ENCODE results near the gene GALNT1. TPM values are rescaled to one million over a fixed set of nuclear protein-coding genes. Genes with fewer than 3 reads are reported as not detected.

Gene GALNT1
- total RNA-seq, 1 donor: 82.9 TPM

DNA sequence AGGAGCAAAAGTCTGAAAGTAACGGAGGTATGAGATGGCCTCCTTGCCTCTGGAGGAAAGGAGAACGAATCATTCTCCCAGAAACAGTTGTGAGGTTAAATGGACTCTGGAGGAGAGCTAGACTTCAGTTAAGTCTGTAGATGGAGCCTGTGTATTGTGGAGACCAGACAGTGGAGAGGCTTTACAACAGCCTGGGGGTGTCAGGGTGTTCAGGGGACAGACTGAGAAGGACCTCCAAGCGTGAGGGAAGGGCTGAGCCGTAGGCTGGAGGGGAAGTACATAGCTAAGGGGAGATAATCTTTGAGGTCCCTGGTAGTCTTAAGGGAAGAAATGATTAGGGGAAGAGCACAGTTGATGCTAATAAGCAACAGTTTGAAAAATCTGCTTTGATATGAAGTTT is 76.6 kb downstream of the GALNT1 start:
- TF ChIP-seq, protein P1, sequence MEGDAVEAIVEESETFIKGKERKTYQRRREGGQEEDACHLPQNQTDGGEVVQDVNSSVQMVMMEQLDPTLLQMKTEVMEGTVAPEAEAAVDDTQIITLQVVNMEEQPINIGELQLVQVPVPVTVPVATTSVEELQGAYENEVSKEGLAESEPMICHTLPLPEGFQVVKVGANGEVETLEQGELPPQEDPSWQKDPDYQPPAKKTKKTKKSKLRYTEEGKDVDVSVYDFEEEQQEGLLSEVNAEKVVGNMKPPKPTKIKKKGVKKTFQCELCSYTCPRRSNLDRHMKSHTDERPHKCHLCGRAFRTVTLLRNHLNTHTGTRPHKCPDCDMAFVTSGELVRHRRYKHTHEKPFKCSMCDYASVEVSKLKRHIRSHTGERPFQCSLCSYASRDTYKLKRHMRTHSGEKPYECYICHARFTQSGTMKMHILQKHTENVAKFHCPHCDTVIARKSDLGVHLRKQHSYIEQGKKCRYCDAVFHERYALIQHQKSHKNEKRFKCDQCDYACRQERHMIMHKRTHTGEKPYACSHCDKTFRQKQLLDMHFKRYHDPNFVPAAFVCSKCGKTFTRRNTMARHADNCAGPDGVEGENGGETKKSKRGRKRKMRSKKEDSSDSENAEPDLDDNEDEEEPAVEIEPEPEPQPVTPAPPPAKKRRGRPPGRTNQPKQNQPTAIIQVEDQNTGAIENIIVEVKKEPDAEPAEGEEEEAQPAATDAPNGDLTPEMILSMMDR (IDR thresholded peaks at IDR 0.05; ENCODE audit: insufficient read depth, low read depth, low read length): no peak
- no peak overlapping the region for H3K4me3 ChIP-seq (ENCODE audit: low read depth, low read length)
- no peak for DNase-seq (ENCODE audit: low read depth)

DNA sequence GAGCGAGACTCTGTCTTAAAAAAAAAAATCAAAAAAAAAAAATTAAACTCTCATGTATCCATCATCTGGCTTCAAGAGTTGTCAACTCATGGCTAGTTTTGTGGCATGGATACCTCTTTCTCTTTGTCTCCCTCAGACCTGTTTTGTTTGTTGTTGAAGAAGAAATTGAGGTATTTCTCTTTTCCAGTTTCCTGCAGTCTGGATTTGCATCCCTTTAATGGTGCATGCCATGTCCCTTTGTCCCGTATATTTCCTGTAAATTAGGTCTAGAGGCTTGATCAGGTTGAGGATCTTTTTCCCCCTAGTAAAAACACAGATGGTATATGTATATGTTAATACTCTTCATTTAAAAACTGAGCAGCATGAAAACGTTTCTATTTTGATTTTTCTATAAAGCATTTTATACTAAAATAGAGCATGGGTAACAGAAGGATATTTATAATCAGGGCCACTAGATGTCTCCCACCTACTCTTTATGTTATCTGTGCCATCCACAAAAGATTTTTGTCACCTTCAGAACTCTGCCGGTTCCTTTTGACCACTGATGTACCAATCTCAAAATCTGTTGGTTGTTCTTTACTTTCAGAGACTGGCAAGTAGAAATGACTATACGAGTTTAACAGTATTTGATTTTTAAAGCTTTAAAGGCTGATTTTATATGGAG is 80.1 kb downstream of the GALNT1 start:
- H3K4me3 ChIP-seq (ENCODE audit: low read depth, low read length): no peak overlapping the region
- TF ChIP-seq, protein P1 (IDR thresholded peaks at IDR 0.05; ENCODE audit: insufficient read depth, low read depth, low read length): no peak
- no peak for DNase-seq (ENCODE audit: low read depth)

DNA sequence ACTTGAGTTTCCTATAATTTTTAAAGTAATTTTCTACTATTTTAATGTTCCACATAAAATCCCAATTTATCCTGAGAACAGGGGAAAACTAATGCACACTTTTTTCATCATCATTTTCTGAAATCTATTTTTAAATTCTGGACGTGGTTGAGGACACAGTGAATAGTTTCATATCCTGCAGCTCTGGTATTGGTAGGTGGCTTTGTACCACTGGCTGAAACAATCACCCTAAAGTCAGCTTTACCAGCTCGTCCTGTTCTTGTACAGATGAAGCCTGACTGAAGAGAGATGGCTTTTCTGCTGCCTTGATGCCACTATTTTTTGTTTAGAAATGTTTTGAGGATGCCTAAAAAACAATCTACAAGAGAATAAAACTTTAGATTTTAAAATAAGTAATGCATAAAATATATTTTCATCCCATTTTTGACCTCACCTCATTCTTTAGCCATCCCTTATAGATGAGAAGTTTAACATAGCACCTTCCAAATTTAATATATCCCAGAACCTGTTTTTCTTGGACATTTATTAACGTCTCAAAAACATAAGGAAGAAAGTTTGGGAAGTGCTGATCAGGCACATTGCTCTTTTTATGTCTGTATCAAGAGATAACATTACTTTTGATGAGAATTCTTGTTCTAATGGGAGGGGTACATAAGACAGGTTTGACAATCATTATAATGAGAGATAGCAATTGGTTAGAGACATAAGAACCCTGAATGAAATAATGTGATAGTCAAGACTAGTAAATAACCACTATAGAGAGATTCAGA is 80.9 kb downstream of the GALNT1 start:
- TF ChIP-seq, protein P1 (IDR thresholded peaks at IDR 0.05; ENCODE audit: insufficient read depth, low read depth, low read length): no peak
- H3K4me3 ChIP-seq (ENCODE audit: low read depth, low read length): no peak overlapping the region
- DNase-seq (ENCODE audit: low read depth): no peak

DNA sequence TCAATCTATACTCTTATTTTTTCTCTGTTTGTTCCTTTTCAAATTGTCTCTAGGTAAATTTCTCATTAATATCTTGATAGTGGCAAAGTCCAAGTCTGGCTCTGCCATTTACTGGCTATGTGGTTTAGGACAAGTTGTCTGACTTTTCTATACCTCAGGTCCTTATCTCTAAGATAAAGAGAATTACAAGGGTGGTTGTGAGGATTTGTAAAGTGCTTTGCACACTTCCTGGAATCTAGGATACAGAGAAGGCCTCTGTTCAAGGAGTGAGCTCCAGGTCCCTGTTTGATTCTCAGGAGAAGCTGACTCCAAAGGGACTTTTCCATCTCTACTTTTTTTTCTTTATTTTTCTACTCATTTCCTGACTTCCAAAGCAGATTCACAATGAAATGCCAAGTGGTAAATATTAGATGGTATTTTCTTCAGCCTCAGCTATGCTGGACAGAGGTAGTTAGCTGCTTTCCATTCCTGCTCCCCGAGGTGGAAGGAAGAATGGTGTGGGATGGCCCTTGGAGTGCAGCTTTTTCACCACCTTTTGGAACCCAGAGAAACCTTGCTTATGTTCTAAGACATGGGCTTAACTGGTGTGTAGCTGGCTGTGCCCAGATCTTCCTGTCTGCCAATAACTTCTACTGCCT is 90.5 kb downstream of the GALNT1 start:
- DNase-seq (ENCODE audit: low read depth): no peak
- H3K4me3 ChIP-seq (ENCODE audit: low read depth, low read length): no peak overlapping the region
- TF ChIP-seq, protein P1 (IDR thresholded peaks at IDR 0.05; ENCODE audit: insufficient read depth, low read depth, low read length): no peak

DNA sequence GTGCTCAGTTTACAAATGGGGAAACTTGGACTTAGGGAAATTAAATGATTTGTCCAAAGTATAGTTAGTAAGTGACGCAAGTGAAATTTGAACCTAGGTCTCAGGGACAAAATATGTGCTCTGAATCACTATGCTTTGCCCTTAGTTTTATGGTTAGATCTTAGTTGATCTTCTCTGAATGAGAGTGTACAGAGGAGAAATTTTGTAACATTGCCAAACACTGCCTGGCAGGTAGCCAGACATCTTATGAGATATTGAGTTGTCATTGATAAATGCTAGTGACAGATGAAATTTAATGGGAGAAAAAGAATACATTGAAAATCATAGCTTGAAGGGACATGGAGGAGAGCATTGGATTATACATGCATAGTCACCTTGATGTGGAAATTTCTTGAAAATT is 91.4 kb downstream of the GALNT1 start:
- TF ChIP-seq, protein P1 (IDR thresholded peaks at IDR 0.05; ENCODE audit: insufficient read depth, low read depth, low read length): no peak
- DNase-seq (ENCODE audit: low read depth): peak; percentile 6

DNA sequence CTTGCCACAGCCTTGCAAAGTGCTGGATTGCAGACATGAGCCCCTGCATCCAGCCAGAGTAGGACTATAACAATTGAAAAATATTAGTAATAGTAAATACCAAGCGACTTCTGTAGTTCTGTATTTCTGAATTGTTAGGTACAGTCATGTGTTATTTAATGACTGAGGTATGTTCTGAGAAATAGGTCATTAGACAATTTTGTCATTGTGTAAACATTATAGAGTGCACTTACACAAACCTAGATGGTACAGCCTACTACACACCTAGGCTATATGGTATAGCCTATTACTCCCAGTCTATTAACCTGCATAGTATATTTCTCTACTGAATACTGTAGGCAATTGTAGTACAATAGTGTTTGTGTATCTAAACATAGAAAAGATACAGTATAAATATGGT is 92.1 kb downstream of the GALNT1 start:
- TF ChIP-seq, protein P1 (IDR thresholded peaks at IDR 0.05; ENCODE audit: insufficient read depth, low read depth, low read length): no peak
- no peak for DNase-seq (ENCODE audit: low read depth)
- no peak overlapping the region for H3K4me3 ChIP-seq (ENCODE audit: low read depth, low read length)

More for the DNA sequence above, 91.4 kb downstream of the GALNT1 start:
- H3K4me3 ChIP-seq (ENCODE audit: low read depth, low read length): no peak overlapping the region
